GM10248 (cell line): ENCODE data around the gene NPB.

Experiments
- CTCF ChIA-PET: fragments of 300-600 bp; sonication (Branson Sonifier 250); formaldehyde crosslinking; extraction: SDS; loops from one replicate; lab custom pipeline; 2021; ENCODE audit warnings: antibody characterized with exemption; lab: Yijun Ruan, JAX
- POLR2A ChIA-PET: fragments of 350-650 bp; sonication (Branson Sonifier 250); formaldehyde crosslinking; extraction: SDS; loops from one replicate; lab custom pipeline; 2020; ENCODE audit warnings: antibody characterized with exemption; lab: Yijun Ruan, JAX
- DNase-seq: peaks from one replicate; pipeline ENCODE4 v3.0.0; 2012; ENCODE audit errors: extremely low spot score
- CTCF ChIP-seq: IDR thresholded peaks from 2 replicates; pipeline ENCODE4 v1.5.1; 2012; ENCODE audit warnings: mild to moderate bottlenecking, low read depth; ENCODE audit errors: extremely low read depth, missing control alignments, control extremely low read depth

NPB gene

GRCh38 chr17:81925860-81926450, 23.9 kb downstream of the NPB start:
- no peak for DNase-seq
- TF ChIP-seq CTCF: no peak
- ChIA-PET CTCF (interaction anchor here (1.1 to 2.7 kb wide), 6 partner anchors 9 to 104 kb away, joined by 4 to 9 read pairs (median 6); no protein-coding TSS in a partner anchor), POLR2A (interaction anchor here (0.5 to 1.5 kb wide), 4 partner anchors 9 to 374 kb away, joined by 3 to 8 read pairs (median 6); partner anchors contain the start of gene FAAP100)

- peak; percentile 73 for DNase-seq
- no peak for TF ChIP-seq CTCF
- ChIA-PET CTCF (interaction anchor here (1.1 to 2.7 kb wide), 5 partner anchors 9 to 104 kb away, joined by 4 to 9 read pairs (median 7); no protein-coding TSS in a partner anchor), POLR2A (interaction anchor here (0.5 to 1.5 kb wide), 2 partner anchors 9 to 213 kb away, joined by 3 to 8 read pairs; no protein-coding TSS in a partner anchor)
Measured at GRCh38 chr17:81926451-81927151, 24.6 kb downstream of the NPB start.

GRCh38 chr17:81927152-81927652, 25.2 kb downstream of the NPB start:
- POLR2A ChIA-PET: interaction anchor here (1.2 to 1.5 kb wide), 2 partner anchors 10 to 171 kb away, joined by 3 to 8 read pairs; partner anchors contain the start of gene FASN
- CTCF ChIA-PET: interaction anchor here (0.9 to 2.7 kb wide), 6 partner anchors 10 to 93 kb away, joined by 3 to 9 read pairs (median 4); no protein-coding TSS in a partner anchor
- DNase-seq: no peak
- TF ChIP-seq CTCF: no peak

GRCh38 chr17:81927653-81928543, 25.9 kb downstream of the NPB start, which contains the start of gene MAFG:
Gene MAFG (minus strand): TSS chr17:81927735. CDS start chr17:81923185, 4,550 bp downstream.
- DNase-seq: peak; percentile 99
- ChIA-PET CTCF (interaction anchor here (0.9 to 2.7 kb wide), 6 partner anchors 11 to 59 kb away, joined by 3 to 9 read pairs (median 4); no protein-coding TSS in a partner anchor), POLR2A (interaction anchor here (1.0 to 1.2 kb wide), 2 partner anchors 12 to 170 kb away, joined by 3 read pairs; partner anchors contain the start of gene FASN)
- peak; percentile 63 for TF ChIP-seq CTCF

- no peak for TF ChIP-seq CTCF
- CTCF ChIA-PET: interaction anchor here (0.9 to 1.3 kb wide), 4 partner anchors 11 to 59 kb away, joined by 3 to 5 read pairs (median 4); no protein-coding TSS in a partner anchor
- no peak for DNase-seq
- POLR2A ChIA-PET: interaction anchor here (1.0 kb wide), 1 partner anchor 11 kb away, joined by 3 read pairs; no protein-coding TSS in a partner anchor
Measured at GRCh38 chr17:81928544-81929252, 26.7 kb downstream of the NPB start.
